Measurements from ENCODE around the gene DNAJC22.

DNAJC22 gene

DNA sequence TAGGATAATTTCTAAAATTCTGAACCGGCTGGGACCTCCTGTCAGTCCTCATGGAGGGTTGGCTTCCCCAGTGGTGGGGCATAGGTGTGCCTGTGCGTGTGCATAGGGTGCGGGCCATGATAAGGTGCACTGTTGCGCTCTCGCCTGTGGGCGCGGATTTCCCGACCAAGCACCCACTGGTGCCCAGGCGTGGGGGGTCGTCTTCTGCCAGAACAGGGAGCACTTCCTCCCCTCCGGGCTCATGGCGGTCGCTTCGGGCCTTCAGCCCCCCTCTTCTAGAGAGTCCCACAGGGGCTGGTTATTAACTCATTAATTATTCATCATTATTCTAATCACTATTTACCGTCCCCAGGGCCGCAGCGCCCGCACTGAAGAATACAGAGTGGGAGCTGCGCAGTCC is 12.5 kb upstream of the DNAJC22 start:
- Histone ChIP-seq H2AK5ac (ENCODE audit: low read depth, low read length) (no peak overlapping the region), H3K36me3 (replicated peaks in 1 of 2; ENCODE audit: control insufficient read depth in 2 of 2, insufficient read depth in 2 of 2, low read length in 2 of 2) (peaks cover 16 to 23% of the 10 kb centered on the region in 2 donors), H3K27me3 (ENCODE audit: control insufficient read depth in 3 of 3, insufficient read depth in 3 of 3, low read depth in 1 of 3, low read length in 3 of 3) (peaks cover 20 to 63% (median 45%) of the 10 kb centered on the region in 3 experiments), H4K8ac (ENCODE audit: low read depth, low read length) (no peak overlapping the region), H3K4ac (ENCODE audit: low read length) (no peak overlapping the region), H3K4me3 (ENCODE audit: low read length in 2 of 2) (no peak overlapping the region), H2BK120ac (ENCODE audit: low read depth, low read length) (no peak overlapping the region), H3K27ac (replicated peaks; ENCODE audit: low read length) (no peak overlapping the region), H3K23ac (ENCODE audit: low read depth, low read length, poor library complexity) (no peak overlapping the region), H3K9me3 (replicated peaks in 1 of 2; ENCODE audit: control insufficient read depth in 2 of 2, insufficient read depth in 1 of 2, low read depth in 1 of 2, low read length in 2 of 2) (peaks cover 0 to 5% of the 10 kb centered on the region in 2 donors), H3K4me1 (ENCODE audit: control insufficient read depth in 2 of 2, insufficient read depth in 1 of 2, low read depth in 1 of 2, low read length in 2 of 2) (peaks cover 5 to 20% of the 10 kb centered on the region in 2 donors), H3K4me2 (ENCODE audit: insufficient read depth, low read length, poor library complexity, severe bottlenecking) (no peak overlapping the region), H3K79me1 (ENCODE audit: low read depth, low read length) (peaks cover 1% of the 10 kb centered on the region), H2BK12ac (ENCODE audit: low read length) (no peak overlapping the region), H2AFZ (ENCODE audit: low read length) (no peak overlapping the region), H2BK5ac (ENCODE audit: low read length) (no peak overlapping the region), H3K9ac (ENCODE audit: low read depth, low read length, poor library complexity) (no peak overlapping the region), H3K14ac (ENCODE audit: low read length) (no peak overlapping the region), H3K18ac (ENCODE audit: low read length) (no peak overlapping the region), H4K91ac (ENCODE audit: low read depth, low read length, poor library complexity) (no peak overlapping the region), H2BK15ac (ENCODE audit: low read length) (no peak overlapping the region)
- no CpG with 5 or more reads among the region's 19 CpGs for WGBS, 2 donors (ENCODE audit: extremely low coverage in 2 of 2, insufficient read length in 2 of 2, insufficient replicate concordance in 1 of 2)
- no peak for DNase-seq (ENCODE audit: low spot score)

- H2AK5ac ChIP-seq (ENCODE audit: low read depth, low read length) = peak overlapping the region; percentile 47
- WGBS, 2 donors (ENCODE audit: extremely low coverage in 2 of 2, insufficient read length in 2 of 2, insufficient replicate concordance in 1 of 2) = 100% methylated on average over 4 of the region's 12 CpGs; no CpG with 5 or more reads in 1 of the 2 donors
- H2BK5ac ChIP-seq (ENCODE audit: low read length) = no peak overlapping the region
- peak overlapping the region; percentile 34 for H3K23ac ChIP-seq (ENCODE audit: low read depth, low read length, poor library complexity)
- H2BK12ac ChIP-seq (ENCODE audit: low read length) = no peak overlapping the region
- H3K4me2 ChIP-seq (ENCODE audit: insufficient read depth, low read length, poor library complexity, severe bottlenecking) = no peak overlapping the region
- H3K27me3 ChIP-seq (ENCODE audit: control insufficient read depth in 3 of 3, insufficient read depth in 3 of 3, low read depth in 1 of 3, low read length in 3 of 3) = peaks cover 20 to 68% (median 50%) of the 10 kb centered on the region in 3 experiments
- H3K36me3 ChIP-seq (replicated peaks in 1 of 2; ENCODE audit: control insufficient read depth in 2 of 2, insufficient read depth in 2 of 2, low read length in 2 of 2) = peaks cover 12 to 18% of the 10 kb centered on the region in 2 donors
- H3K9ac ChIP-seq (ENCODE audit: low read depth, low read length, poor library complexity) = no peak overlapping the region
- no peak overlapping the region for H4K8ac ChIP-seq (ENCODE audit: low read depth, low read length)
- no peak for DNase-seq (ENCODE audit: low spot score)
- H2BK15ac ChIP-seq (ENCODE audit: low read length) = no peak overlapping the region
- peaks cover 1% of the 10 kb centered on the region for H3K79me1 ChIP-seq (ENCODE audit: low read depth, low read length)
- no peak overlapping the region for H4K91ac ChIP-seq (ENCODE audit: low read depth, low read length, poor library complexity)
- H3K4ac ChIP-seq (ENCODE audit: low read length) = no peak overlapping the region
- H3K18ac ChIP-seq (ENCODE audit: low read length) = no peak overlapping the region
- no peak overlapping the region for H2AFZ ChIP-seq (ENCODE audit: low read length)
- no peak overlapping the region for H3K4me3 ChIP-seq (ENCODE audit: low read length in 2 of 2)
- peaks cover 0 to 5% of the 10 kb centered on the region in 2 donors for H3K9me3 ChIP-seq (replicated peaks in 1 of 2; ENCODE audit: control insufficient read depth in 2 of 2, insufficient read depth in 1 of 2, low read depth in 1 of 2, low read length in 2 of 2)
- peaks cover 5 to 24% of the 10 kb centered on the region in 2 donors for H3K4me1 ChIP-seq (ENCODE audit: control insufficient read depth in 2 of 2, insufficient read depth in 1 of 2, low read depth in 1 of 2, low read length in 2 of 2)
- H3K27ac ChIP-seq (replicated peaks; ENCODE audit: low read length) = no peak overlapping the region
- no peak overlapping the region for H3K14ac ChIP-seq (ENCODE audit: low read length)
- no peak overlapping the region for H2BK120ac ChIP-seq (ENCODE audit: low read depth, low read length)
Observed at GRCh38 chr12:49334681-49335080, 12.0 kb upstream of the DNAJC22 start.

- H3K27ac ChIP-seq (replicated peaks; ENCODE audit: low read length) = no peak overlapping the region
- peak overlapping the region; percentile 50 for H2AK5ac ChIP-seq (ENCODE audit: low read depth, low read length)
- H3K4me3 ChIP-seq (ENCODE audit: low read length in 2 of 2) = no peak overlapping the region
- H3K9me3 ChIP-seq (replicated peaks in 1 of 2; ENCODE audit: control insufficient read depth in 2 of 2, insufficient read depth in 1 of 2, low read depth in 1 of 2, low read length in 2 of 2) = peaks cover 0 to 5% of the 10 kb centered on the region in 2 donors
- no peak overlapping the region for H2AFZ ChIP-seq (ENCODE audit: low read length)
- no CpG with 5 or more reads among the region's 16 CpGs for WGBS, 2 donors (ENCODE audit: extremely low coverage in 2 of 2, insufficient read length in 2 of 2, insufficient replicate concordance in 1 of 2)
- H2BK5ac ChIP-seq (ENCODE audit: low read length) = no peak overlapping the region
- H2BK120ac ChIP-seq (ENCODE audit: low read depth, low read length) = peak overlapping the region; percentile 52
- no peak overlapping the region for H3K9ac ChIP-seq (ENCODE audit: low read depth, low read length, poor library complexity)
- no peak for DNase-seq (ENCODE audit: low spot score)
- H3K27me3 ChIP-seq (ENCODE audit: control insufficient read depth in 3 of 3, insufficient read depth in 3 of 3, low read depth in 1 of 3, low read length in 3 of 3) = peaks cover 20 to 74% (median 56%) of the 10 kb centered on the region in 3 experiments
- H3K36me3 ChIP-seq (replicated peaks in 1 of 2; ENCODE audit: control insufficient read depth in 2 of 2, insufficient read depth in 2 of 2, low read length in 2 of 2) = peaks cover 9 to 12% of the 10 kb centered on the region in 2 donors
- no peak overlapping the region for H4K8ac ChIP-seq (ENCODE audit: low read depth, low read length)
- H4K91ac ChIP-seq (ENCODE audit: low read depth, low read length, poor library complexity) = no peak overlapping the region
- no peak overlapping the region for H3K4me2 ChIP-seq (ENCODE audit: insufficient read depth, low read length, poor library complexity, severe bottlenecking)
- H3K18ac ChIP-seq (ENCODE audit: low read length) = no peak overlapping the region
- no peak overlapping the region for H3K4ac ChIP-seq (ENCODE audit: low read length)
- H3K14ac ChIP-seq (ENCODE audit: low read length) = no peak overlapping the region
- peaks cover 5 to 27% of the 10 kb centered on the region in 2 donors for H3K4me1 ChIP-seq (ENCODE audit: control insufficient read depth in 2 of 2, insufficient read depth in 1 of 2, low read depth in 1 of 2, low read length in 2 of 2)
- H2BK12ac ChIP-seq (ENCODE audit: low read length) = no peak overlapping the region
- H3K23ac ChIP-seq (ENCODE audit: low read depth, low read length, poor library complexity) = peak overlapping the region; percentile 67
- peak overlapping the region; percentile 70 for H2BK15ac ChIP-seq (ENCODE audit: low read length)
- H3K79me1 ChIP-seq (ENCODE audit: low read depth, low read length) = no peaks in the 10 kb centered on the region
Observed at GRCh38 chr12:49335118-49335954, 11.4 kb upstream of the DNAJC22 start.

DNA sequence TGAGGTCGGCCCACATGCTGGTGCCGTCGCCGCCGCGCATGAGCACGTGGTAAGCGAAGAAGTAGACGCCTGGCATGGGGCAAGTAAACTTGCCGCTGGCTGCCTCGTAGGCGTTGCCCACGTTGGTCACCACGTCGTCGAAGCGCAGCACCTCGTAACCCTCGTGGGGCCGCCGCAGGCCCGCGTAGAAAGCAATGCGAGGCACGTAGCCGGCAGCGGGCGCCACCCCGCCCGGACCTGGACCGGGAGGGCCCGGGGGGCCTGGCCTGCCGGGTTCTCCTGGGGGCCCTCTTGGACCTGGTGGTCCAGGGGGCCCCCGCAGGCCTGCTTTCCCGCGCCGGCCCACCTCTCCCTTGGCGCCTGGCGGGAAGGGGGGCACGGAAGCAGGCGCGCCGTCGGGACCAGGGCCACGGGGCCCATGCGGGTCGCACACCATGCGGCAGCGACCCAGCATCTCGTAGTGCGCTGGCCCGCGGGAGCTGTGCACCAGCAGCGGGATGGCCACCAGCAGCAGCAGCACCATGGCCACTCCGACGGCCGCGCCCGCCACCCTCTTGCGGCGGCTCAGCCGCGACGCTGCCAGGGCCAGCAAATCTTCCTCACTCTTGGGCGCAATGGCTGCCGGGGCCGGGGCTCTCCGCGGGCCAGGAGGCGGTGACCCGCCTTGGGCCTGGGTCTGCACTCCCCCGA is 10.6 kb upstream of the DNAJC22 start:
- Histone ChIP-seq H3K4me3 (ENCODE audit: low read length in 2 of 2) (no peak overlapping the region), H2BK15ac (ENCODE audit: low read length) (peak overlapping the region; percentile 70), H3K27me3 (ENCODE audit: control insufficient read depth in 3 of 3, insufficient read depth in 3 of 3, low read depth in 1 of 3, low read length in 3 of 3) (peaks cover 20 to 81% (median 64%) of the 10 kb centered on the region in 3 experiments)

More for the DNA sequence above, 10.6 kb upstream of the DNAJC22 start:
- H2BK12ac ChIP-seq (ENCODE audit: low read length) = no peak overlapping the region
- H3K79me1 ChIP-seq (ENCODE audit: low read depth, low read length) = no peaks in the 10 kb centered on the region
- peak overlapping the region; percentile 97 for H2AFZ ChIP-seq (ENCODE audit: low read length)
- peak overlapping the region; percentile 76 for H3K4me2 ChIP-seq (ENCODE audit: insufficient read depth, low read length, poor library complexity, severe bottlenecking)
- H3K36me3 ChIP-seq (replicated peaks in 1 of 2; ENCODE audit: control insufficient read depth in 2 of 2, insufficient read depth in 2 of 2, low read length in 2 of 2) = peaks cover 4% of the 10 kb centered on the region in 2 donors
- peak overlapping the region; percentile 86 for H3K23ac ChIP-seq (ENCODE audit: low read depth, low read length, poor library complexity)
- no peak for DNase-seq (ENCODE audit: low spot score)
- H4K91ac ChIP-seq (ENCODE audit: low read depth, low read length, poor library complexity) = peak overlapping the region; percentile 66
- H4K8ac ChIP-seq (ENCODE audit: low read depth, low read length) = peak overlapping the region; percentile 79
- H3K14ac ChIP-seq (ENCODE audit: low read length) = no peak overlapping the region
- no CpG with 5 or more reads among the region's 72 CpGs for WGBS, 2 donors (ENCODE audit: extremely low coverage in 2 of 2, insufficient read length in 2 of 2, insufficient replicate concordance in 1 of 2)
- H3K4ac ChIP-seq (ENCODE audit: low read length) = no peak overlapping the region
- peak overlapping the region; percentile 52 for H2BK120ac ChIP-seq (ENCODE audit: low read depth, low read length)
- H3K9me3 ChIP-seq (replicated peaks in 1 of 2; ENCODE audit: control insufficient read depth in 2 of 2, insufficient read depth in 1 of 2, low read depth in 1 of 2, low read length in 2 of 2) = peaks cover 0 to 5% of the 10 kb centered on the region in 2 donors
- no peak overlapping the region for H3K9ac ChIP-seq (ENCODE audit: low read depth, low read length, poor library complexity)
- H2BK5ac ChIP-seq (ENCODE audit: low read length) = no peak overlapping the region
- H3K18ac ChIP-seq (ENCODE audit: low read length) = peak overlapping the region; percentile 81
- H3K4me1 ChIP-seq (ENCODE audit: control insufficient read depth in 2 of 2, insufficient read depth in 1 of 2, low read depth in 1 of 2, low read length in 2 of 2) = peaks cover 10 to 35% of the 10 kb centered on the region in 2 donors
- H2AK5ac ChIP-seq (ENCODE audit: low read depth, low read length) = peak overlapping the region; percentile 50
- no peak overlapping the region for H3K27ac ChIP-seq (replicated peaks; ENCODE audit: low read length)

Measured in neuronal stem cell (in vitro differentiated cells).